NB4 (cell line): Measurements from ENCODE around the gene NHERF1.

Source experiments
- POLR2A ChIP-seq: IDR thresholded peaks from 2 replicates; pipeline ENCODE4 v1.6.1; 2011; ENCODE audit warnings: mild to moderate bottlenecking; ENCODE audit not compliant: insufficient read length; ENCODE audit errors: extremely low read depth
- TF ChIP-seq, protein P1 (sequence below): IDR thresholded peaks from one replicate; pipeline ENCODE4 v1.5.1; 2012; ENCODE audit warnings: low read depth, low read length
- TF ChIP-seq, protein P2 (sequence below): IDR thresholded peaks from 2 replicates; pipeline ENCODE4 v1.6.1; 2011; ENCODE audit warnings: low read depth, low read length

DNA sequence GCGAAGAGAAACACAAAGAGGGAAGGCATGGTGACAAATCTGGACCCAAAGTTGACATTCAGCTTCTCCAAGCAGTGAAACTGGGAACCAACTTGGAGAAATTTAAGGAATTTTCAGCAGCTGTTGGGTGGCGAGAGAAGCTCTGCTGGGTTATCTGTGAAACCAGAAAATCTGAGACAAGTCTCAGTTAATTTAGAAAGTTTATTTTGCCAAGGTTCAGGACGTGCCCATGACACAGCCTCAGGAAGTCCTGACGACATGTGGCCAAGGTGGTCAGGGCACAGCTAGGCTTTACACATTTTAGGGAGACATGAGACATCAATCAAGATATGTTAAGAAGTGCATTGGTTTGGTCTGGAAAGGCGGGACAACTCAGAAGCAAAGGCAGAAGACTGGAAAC is 24.5 kb upstream of the NHERF1 start:
- TF ChIP-seq, protein P1, sequence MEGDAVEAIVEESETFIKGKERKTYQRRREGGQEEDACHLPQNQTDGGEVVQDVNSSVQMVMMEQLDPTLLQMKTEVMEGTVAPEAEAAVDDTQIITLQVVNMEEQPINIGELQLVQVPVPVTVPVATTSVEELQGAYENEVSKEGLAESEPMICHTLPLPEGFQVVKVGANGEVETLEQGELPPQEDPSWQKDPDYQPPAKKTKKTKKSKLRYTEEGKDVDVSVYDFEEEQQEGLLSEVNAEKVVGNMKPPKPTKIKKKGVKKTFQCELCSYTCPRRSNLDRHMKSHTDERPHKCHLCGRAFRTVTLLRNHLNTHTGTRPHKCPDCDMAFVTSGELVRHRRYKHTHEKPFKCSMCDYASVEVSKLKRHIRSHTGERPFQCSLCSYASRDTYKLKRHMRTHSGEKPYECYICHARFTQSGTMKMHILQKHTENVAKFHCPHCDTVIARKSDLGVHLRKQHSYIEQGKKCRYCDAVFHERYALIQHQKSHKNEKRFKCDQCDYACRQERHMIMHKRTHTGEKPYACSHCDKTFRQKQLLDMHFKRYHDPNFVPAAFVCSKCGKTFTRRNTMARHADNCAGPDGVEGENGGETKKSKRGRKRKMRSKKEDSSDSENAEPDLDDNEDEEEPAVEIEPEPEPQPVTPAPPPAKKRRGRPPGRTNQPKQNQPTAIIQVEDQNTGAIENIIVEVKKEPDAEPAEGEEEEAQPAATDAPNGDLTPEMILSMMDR, result no peak
- no peak for TF ChIP-seq POLR2A
- TF ChIP-seq, protein P2, sequence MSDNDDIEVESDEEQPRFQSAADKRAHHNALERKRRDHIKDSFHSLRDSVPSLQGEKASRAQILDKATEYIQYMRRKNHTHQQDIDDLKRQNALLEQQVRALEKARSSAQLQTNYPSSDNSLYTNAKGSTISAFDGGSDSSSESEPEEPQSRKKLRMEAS, result no peak
